ENCODE results near the gene PLGRKT. TPM values are rescaled to one million over a fixed set of nuclear protein-coding genes. Genes with fewer than 3 reads are reported as not detected.

Gene PLGRKT
- total RNA-seq, 1 experiment from 2014 or later = 11.4 TPM

- no TSS peak for BruUV-seq (replicated peaks)
- Histone ChIP-seq H3K27ac (ENCODE audit: low read length) (no peak overlapping the region), H3K79me2 (ENCODE audit: low read length) (no peaks in the 10 kb centered on the region), H3F3A (ENCODE audit: low read length, unreplicated experiment) (no peaks in the 10 kb centered on the region), H3K4me2 (ENCODE audit: low read length) (no peak overlapping the region), H2AFZ (ENCODE audit: low read length) (no peak overlapping the region), H3K4me3 (ENCODE audit: low read length) (no peak overlapping the region), H3K27me3 (ENCODE audit: low read length) (no peaks in the 10 kb centered on the region), H3K4me1 (ENCODE audit: insufficient read depth, low read length) (no peaks in the 10 kb centered on the region), H4K20me1 (ENCODE audit: low read length) (no peaks in the 10 kb centered on the region), H3K36me3 (ENCODE audit: low read depth, low read length) (no peaks in the 10 kb centered on the region), H3K9me2 (replicated peaks; ENCODE audit: low read length) (no peaks in the 10 kb centered on the region), H3K9ac (ENCODE audit: low read length) (no peak overlapping the region), H3K9me3 (ENCODE audit: low read length) (no peaks in the 10 kb centered on the region)
- ChIA-PET POLR2A (ENCODE audit: unreplicated experiment) (no interaction called here), CTCF (no interaction called here)
- no peak for TF ChIP-seq CTCF (conservative IDR thresholded peaks at IDR 0.05; ENCODE audit: low read depth, low read length)
- no peak for TF ChIP-seq EZH2phosphoT487 (IDR thresholded peaks at IDR 0.05; ENCODE audit: borderline replicate concordance, low read length)
- TF ChIP-seq EZH2 (IDR thresholded peaks at IDR 0.05; ENCODE audit: low read length, unreplicated experiment) = no peak
- intact Hi-C loops (cut with micrococcal nuclease) = no loop called here
- ATAC-seq (no peak), DNase-seq (no peak)
Observed at GRCh38 chr9:5361326-5362010, 76.3 kb downstream of the PLGRKT start.

GRCh38 chr9:5360341-5360740 is 77.4 kb downstream of the PLGRKT start:
- no peak overlapping the region for H3K4me2 ChIP-seq (ENCODE audit: low read length)
- no peak for ATAC-seq
- ChIA-PET CTCF (no interaction called here), POLR2A (ENCODE audit: unreplicated experiment) (no interaction called here)
- TF ChIP-seq EZH2 (IDR thresholded peaks at IDR 0.05; ENCODE audit: low read length, unreplicated experiment) (no peak), CTCF (conservative IDR thresholded peaks at IDR 0.05; ENCODE audit: low read depth, low read length) (no peak), EZH2phosphoT487 (IDR thresholded peaks at IDR 0.05; ENCODE audit: borderline replicate concordance, low read length) (no peak)
- H3K4me3 ChIP-seq (ENCODE audit: low read length) = no peak overlapping the region
- H3K9ac ChIP-seq (ENCODE audit: low read length) = no peak overlapping the region
- H4K20me1 ChIP-seq (ENCODE audit: low read length) = no peaks in the 10 kb centered on the region
- no peaks in the 10 kb centered on the region for H3K9me3 ChIP-seq (ENCODE audit: low read length)
- intact Hi-C loops (cut with micrococcal nuclease) = no loop called here
- H3F3A ChIP-seq (ENCODE audit: low read length, unreplicated experiment) = no peaks in the 10 kb centered on the region
- H3K4me1 ChIP-seq (ENCODE audit: insufficient read depth, low read length) = no peaks in the 10 kb centered on the region
- no peak for DNase-seq
- H3K36me3 ChIP-seq (ENCODE audit: low read depth, low read length) = no peaks in the 10 kb centered on the region
- no TSS peak for BruUV-seq (replicated peaks)
- no peak overlapping the region for H2AFZ ChIP-seq (ENCODE audit: low read length)
- H3K27ac ChIP-seq (ENCODE audit: low read length) = no peak overlapping the region
- H3K9me2 ChIP-seq (replicated peaks; ENCODE audit: low read length) = no peaks in the 10 kb centered on the region
- H3K27me3 ChIP-seq (ENCODE audit: low read length) = no peaks in the 10 kb centered on the region
- H3K79me2 ChIP-seq (ENCODE audit: low read length) = no peaks in the 10 kb centered on the region

GRCh38 chr9:5357431-5358105 is 80.2 kb downstream of the PLGRKT start:
- Histone ChIP-seq H3F3A (ENCODE audit: low read length, unreplicated experiment) (no peaks in the 10 kb centered on the region), H3K4me2 (ENCODE audit: low read length) (no peak overlapping the region), H3K36me3 (ENCODE audit: low read depth, low read length) (no peaks in the 10 kb centered on the region), H4K20me1 (ENCODE audit: low read length) (no peaks in the 10 kb centered on the region), H3K79me2 (ENCODE audit: low read length) (no peaks in the 10 kb centered on the region), H3K9me2 (replicated peaks; ENCODE audit: low read length) (no peaks in the 10 kb centered on the region), H3K27me3 (ENCODE audit: low read length) (no peaks in the 10 kb centered on the region), H3K9me3 (ENCODE audit: low read length) (no peaks in the 10 kb centered on the region), H3K9ac (ENCODE audit: low read length) (no peak overlapping the region), H3K27ac (ENCODE audit: low read length) (no peak overlapping the region), H3K4me3 (ENCODE audit: low read length) (no peak overlapping the region), H2AFZ (ENCODE audit: low read length) (no peak overlapping the region), H3K4me1 (ENCODE audit: insufficient read depth, low read length) (no peaks in the 10 kb centered on the region)
- intact Hi-C loops (cut with micrococcal nuclease) = loop anchor here (1.0 kb wide), 1 partner anchor 13 kb away; no protein-coding TSS in a partner anchor
- ChIA-PET CTCF (no interaction called here), POLR2A (ENCODE audit: unreplicated experiment) (no interaction called here)
- TF ChIP-seq EZH2phosphoT487 (IDR thresholded peaks at IDR 0.05; ENCODE audit: borderline replicate concordance, low read length) = no peak
- no peak for TF ChIP-seq CTCF (conservative IDR thresholded peaks at IDR 0.05; ENCODE audit: low read depth, low read length)
- no peak for TF ChIP-seq EZH2 (IDR thresholded peaks at IDR 0.05; ENCODE audit: low read length, unreplicated experiment)
- DNase-seq (no peak), ATAC-seq (no peak)
- no TSS peak for BruUV-seq (replicated peaks)
